Endothelial cell of umbilical vein (primary cell): ENCODE measurements around the gene MEGF11.

Source experiments
- EZH2 ChIP-seq: IDR thresholded peaks from 2 replicates; pipeline ENCODE4 v1.6.1; 2012; ENCODE audit warnings: borderline replicate concordance, low read depth, mild to moderate bottlenecking, moderate library complexity, low read length, inconsistent platforms; ENCODE audit not compliant: severe bottlenecking
- FOS ChIP-seq: IDR thresholded peaks from 2 replicates; pipeline ENCODE4 v1.6.1; 2011; ENCODE audit warnings: mild to moderate bottlenecking, low read length, moderate library complexity, borderline replicate concordance; ENCODE audit not compliant: insufficient read depth
- GATA2 ChIP-seq: IDR thresholded peaks from 2 replicates; pipeline ENCODE4 v1.7.0; 2011; ENCODE audit warnings: low read depth, mild to moderate bottlenecking, moderate library complexity, mixed read lengths, low read length; ENCODE audit not compliant: insufficient read length, insufficient read depth
- JUN ChIP-seq: IDR thresholded peaks from 2 replicates; pipeline ENCODE4 v1.6.1; 2011; ENCODE audit warnings: borderline replicate concordance, low read depth; ENCODE audit not compliant: insufficient read length, insufficient read depth
- MYC ChIP-seq: IDR thresholded peaks from one replicate; pipeline ENCODE4 v1.6.1; 2011; ENCODE audit warnings: mild to moderate bottlenecking, low read depth, low read length
- POLR2A ChIP-seq: IDR thresholded peaks from 2 replicates; pipeline ENCODE4 v1.6.1; 2012; ENCODE audit warnings: low read depth, mild to moderate bottlenecking, control low read depth, low read length
- POLR2AphosphoS5 ChIP-seq: IDR thresholded peaks from 2 replicates; pipeline ENCODE4 v1.6.1; 2012; ENCODE audit warnings: low read depth, mild to moderate bottlenecking, control low read depth, low read length, moderate library complexity; ENCODE audit not compliant: insufficient read depth
- TF ChIP-seq, protein P1 (sequence below), 2 donors: IDR thresholded peaks; 1 replicate in 1 of 2; 2 replicates in 1 of 2; pipeline ENCODE4 v1.5.1; 2011; ENCODE audit warnings: low read length in 2 of 2, mild to moderate bottlenecking in 2 of 2, moderate library complexity in 2 of 2, control low read depth in 1 of 2, inconsistent platforms in 1 of 2, low read depth in 1 of 2; ENCODE audit not compliant: insufficient read depth in 1 of 2; ENCODE audit errors: extremely low read depth in 1 of 2
- TF ChIP-seq, protein P2 (sequence below): IDR thresholded peaks from 2 replicates; pipeline ENCODE4 v1.6.1; 2011; ENCODE audit not compliant: insufficient read depth, insufficient read length

DNA sequence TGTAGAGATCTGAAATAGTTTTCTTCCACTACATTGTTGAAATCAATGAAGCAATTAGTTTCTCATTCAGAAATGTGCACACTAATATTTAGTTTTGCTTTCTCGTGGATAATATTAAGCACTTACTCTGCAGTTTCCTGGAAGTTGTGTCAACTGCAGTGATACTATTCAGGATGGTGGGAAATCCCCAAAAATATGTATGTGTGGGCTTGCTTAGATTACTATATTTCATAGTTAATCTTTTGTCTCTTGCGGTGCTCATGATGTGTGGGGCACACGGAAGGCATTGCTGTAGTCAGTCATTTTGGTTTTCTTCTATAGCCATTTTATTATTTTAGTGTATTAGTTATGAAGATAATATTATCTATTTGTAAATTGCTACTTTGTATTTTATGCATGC lies 364.6 kb downstream of the MEGF11 start:
- TF ChIP-seq POLR2A: no peak
- TF ChIP-seq, protein P1, sequence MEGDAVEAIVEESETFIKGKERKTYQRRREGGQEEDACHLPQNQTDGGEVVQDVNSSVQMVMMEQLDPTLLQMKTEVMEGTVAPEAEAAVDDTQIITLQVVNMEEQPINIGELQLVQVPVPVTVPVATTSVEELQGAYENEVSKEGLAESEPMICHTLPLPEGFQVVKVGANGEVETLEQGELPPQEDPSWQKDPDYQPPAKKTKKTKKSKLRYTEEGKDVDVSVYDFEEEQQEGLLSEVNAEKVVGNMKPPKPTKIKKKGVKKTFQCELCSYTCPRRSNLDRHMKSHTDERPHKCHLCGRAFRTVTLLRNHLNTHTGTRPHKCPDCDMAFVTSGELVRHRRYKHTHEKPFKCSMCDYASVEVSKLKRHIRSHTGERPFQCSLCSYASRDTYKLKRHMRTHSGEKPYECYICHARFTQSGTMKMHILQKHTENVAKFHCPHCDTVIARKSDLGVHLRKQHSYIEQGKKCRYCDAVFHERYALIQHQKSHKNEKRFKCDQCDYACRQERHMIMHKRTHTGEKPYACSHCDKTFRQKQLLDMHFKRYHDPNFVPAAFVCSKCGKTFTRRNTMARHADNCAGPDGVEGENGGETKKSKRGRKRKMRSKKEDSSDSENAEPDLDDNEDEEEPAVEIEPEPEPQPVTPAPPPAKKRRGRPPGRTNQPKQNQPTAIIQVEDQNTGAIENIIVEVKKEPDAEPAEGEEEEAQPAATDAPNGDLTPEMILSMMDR (IDR thresholded peaks at IDR 0.05; ENCODE audit: extremely low read depth in 1 of 2, insufficient read depth in 1 of 2, low read depth in 1 of 2, low read length in 2 of 2): no peak
- no peak for TF ChIP-seq POLR2AphosphoS5
- TF ChIP-seq, protein P2, sequence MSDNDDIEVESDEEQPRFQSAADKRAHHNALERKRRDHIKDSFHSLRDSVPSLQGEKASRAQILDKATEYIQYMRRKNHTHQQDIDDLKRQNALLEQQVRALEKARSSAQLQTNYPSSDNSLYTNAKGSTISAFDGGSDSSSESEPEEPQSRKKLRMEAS: no peak
- no peak for TF ChIP-seq EZH2
- no peak for TF ChIP-seq GATA2
- TF ChIP-seq MYC: no peak
- TF ChIP-seq FOS: no peak
- TF ChIP-seq JUN: no peak
